GM23338 (cell line): Measurements from ENCODE around the gene CACNA1B. TPM values are rescaled to one million over a fixed set of nuclear protein-coding genes. Genes with fewer than 3 reads are reported as not detected.

Source experiments
- ATAC-seq: fragments of 200-7000 bp; cut with Tn5 transposase; 3 replicates; pipeline ENCODE4 v1.9.1; 2020
- DNase-seq: peaks from one replicate; pipeline ENCODE4 v3.0.0-alpha.2; 2015; ENCODE audit warnings: low spot score
- H2AFZ ChIP-seq: fragments of 200-600 bp; sonication (generic); 2 replicates; pipeline ENCODE4 v1.8.0; 2016; ENCODE audit warnings: antibody characterized with exemption, mild to moderate bottlenecking, moderate library complexity
- H3F3A ChIP-seq: fragments of 200-600 bp; sonication (generic); replicated peaks from 2 replicates; pipeline ENCODE4 v1.8.0; 2017; ENCODE audit warnings: antibody characterized with exemption, mixed run types, low read depth
- H3K27ac ChIP-seq: fragments of 200-600 bp; sonication (generic); 2 replicates; pipeline ENCODE4 v1.6.1; 2016; ENCODE audit warnings: low read depth
- H3K27me3 ChIP-seq: fragments of 200-600 bp; sonication (generic); 2 replicates; pipeline ENCODE4 v1.8.0; 2016; ENCODE audit warnings: mild to moderate bottlenecking, mixed run types, moderate library complexity; ENCODE audit not compliant: insufficient read depth
- H3K36me3 ChIP-seq: fragments of 200-600 bp; sonication (generic); 2 replicates; pipeline ENCODE4 v1.8.0; 2016; ENCODE audit warnings: mild to moderate bottlenecking; ENCODE audit not compliant: insufficient read depth
- H3K4me1 ChIP-seq: fragments of 200-600 bp; sonication (generic); 2 replicates; pipeline ENCODE4 v1.8.0; 2016; ENCODE audit warnings: mild to moderate bottlenecking, moderate library complexity; ENCODE audit not compliant: insufficient read depth
- H3K4me2 ChIP-seq: fragments of 200-600 bp; sonication (generic); 2 replicates; pipeline ENCODE4 v1.7.1; 2017; ENCODE audit warnings: mixed run types
- H3K4me3 ChIP-seq: fragments of 200-600 bp; sonication (generic); 2 replicates; pipeline ENCODE4 v1.6.1; 2016; ENCODE audit warnings: mixed run types
- H3K79me2 ChIP-seq: fragments of 200-600 bp; sonication (generic); replicated peaks from 2 replicates; pipeline ENCODE4 v1.8.0; 2017; ENCODE audit warnings: mild to moderate bottlenecking; ENCODE audit not compliant: insufficient read depth
- H3K9me2 ChIP-seq: fragments of 200-600 bp; sonication (generic); 2 replicates; pipeline ENCODE4 v1.8.0; 2017; ENCODE audit not compliant: insufficient read depth
- H4K20me1 ChIP-seq: fragments of 200-600 bp; sonication (generic); replicated peaks from 2 replicates; pipeline ENCODE4 v1.8.0; 2017; ENCODE audit warnings: mild to moderate bottlenecking; ENCODE audit not compliant: insufficient read depth
- H3K27ac Mint-ChIP-seq: 2 replicates; pipeline ENCODE4 v1.8.0; 2020; ENCODE audit warnings: inconsistent platforms, mild to moderate bottlenecking, moderate library complexity, mixed read lengths
- H3K27me3 Mint-ChIP-seq: 3 replicates; pipeline ENCODE4 v1.8.0; 2022; ENCODE audit warnings: low read depth, mild to moderate bottlenecking, moderate library complexity, mixed read lengths, inconsistent platforms; ENCODE audit not compliant: insufficient read depth, poor library complexity
- H3K36me3 Mint-ChIP-seq: 3 replicates; pipeline ENCODE4 v1.8.0; 2021; ENCODE audit warnings: low read depth, mild to moderate bottlenecking, inconsistent platforms, moderate library complexity, mixed read lengths
- H3K4me1 Mint-ChIP-seq: 3 replicates; pipeline ENCODE4 v1.8.0; 2020; ENCODE audit warnings: mild to moderate bottlenecking, inconsistent platforms, mixed read lengths
- H3K4me3 Mint-ChIP-seq: 3 replicates; pipeline ENCODE4 v1.8.0; 2021; ENCODE audit warnings: moderate library complexity, mild to moderate bottlenecking, inconsistent platforms, mixed read lengths
- H3K9me3 Mint-ChIP-seq: 3 replicates; pipeline ENCODE4 v1.8.0; 2020; ENCODE audit warnings: moderate library complexity, mild to moderate bottlenecking, inconsistent platforms, mixed read lengths
- CREB1 ChIP-seq: fragments of 250-450 bp; sonication (Bioruptor Pico); IDR thresholded peaks from 2 replicates; pipeline ENCODE4 v1.5.0; 2020; ENCODE audit warnings: low read depth, mild to moderate bottlenecking, moderate library complexity
- CTCF ChIP-seq, 2 experiments: fragments of 200-600 bp in 1 of 2; sonication (generic) in 1 of 2; conservative IDR thresholded peaks; 2 replicates each; pipeline versions ENCODE4 v1.5.1 to v1.6.1; 2016 to 2017; ENCODE audit warnings: antibody characterized with exemption in 2 of 2, low read depth in 2 of 2, mild to moderate bottlenecking in 2 of 2, moderate library complexity in 1 of 2
- ETS1 ChIP-seq: IDR thresholded peaks from 2 replicates; pipeline ENCODE4 v1.6.1; 2016; ENCODE audit warnings: antibody characterized with exemption
- EZH2 ChIP-seq: fragments of 200-600 bp; sonication (generic); IDR thresholded peaks from one replicate; pipeline ENCODE4 v1.8.0; 2017; ENCODE audit warnings: antibody characterized with exemption, mild to moderate bottlenecking, low read depth; ENCODE audit not compliant: unreplicated experiment
- EZH2phosphoT487 ChIP-seq: fragments of 200-600 bp; sonication (generic); IDR thresholded peaks from one replicate; pipeline ENCODE4 v1.8.1; 2018; ENCODE audit warnings: antibody characterized with exemption; ENCODE audit not compliant: unreplicated experiment
- JUNB ChIP-seq: IDR thresholded peaks from one replicate; pipeline ENCODE4 v1.6.1; 2016; ENCODE audit warnings: antibody characterized with exemption; ENCODE audit not compliant: unreplicated experiment
- NANOG ChIP-seq: IDR thresholded peaks from 2 replicates; pipeline ENCODE4 v1.6.1; 2016; ENCODE audit warnings: antibody characterized with exemption, borderline replicate concordance
- POLR2AphosphoS5 ChIP-seq: IDR thresholded peaks from 2 replicates; pipeline ENCODE4 v1.6.1; 2016; ENCODE audit warnings: antibody characterized with exemption, low read depth
- REST ChIP-seq: IDR thresholded peaks from one replicate; pipeline ENCODE4 v1.6.1; 2018; ENCODE audit warnings: antibody characterized with exemption; ENCODE audit not compliant: unreplicated experiment
- STAT1 ChIP-seq: IDR thresholded peaks from one replicate; pipeline ENCODE4 v1.6.1; 2016; ENCODE audit warnings: antibody characterized with exemption; ENCODE audit not compliant: unreplicated experiment
- ZNF114 ChIP-seq: fragments of 250-450 bp; sonication (Bioruptor Pico); IDR thresholded peaks from 2 replicates; pipeline ENCODE4 v1.5.0; 2020; ENCODE audit warnings: mild to moderate bottlenecking, moderate library complexity
- ZNF331 ChIP-seq: fragments of 250-450 bp; sonication (Bioruptor Pico); IDR thresholded peaks from 2 replicates; pipeline ENCODE4 v1.5.0; 2020; ENCODE audit warnings: low read depth, mild to moderate bottlenecking, moderate library complexity
- ZNF462 ChIP-seq: fragments of 250-450 bp; sonication (Bioruptor Pico); IDR thresholded peaks from 2 replicates; pipeline ENCODE4 v1.5.0; 2020; ENCODE audit warnings: mild to moderate bottlenecking, moderate library complexity
- polyA plus RNA-seq: library from polyadenylated mRNA; unstranded; fragments of >200 nt; fragmentation: Nextera tagmentation; extraction: Ambion mirVana; gene quantifications from 2 replicates; pipeline ENCODE4 v1.2.1, GENCODE V29; 2016
- total RNA-seq: library from RNA; depleted of rRNA; stranded (reverse); fragments of >200 nt; shearing (Covaris generic); gene quantifications from 2 replicates; pipeline ENCODE4 v1.2.3, GENCODE V29; 2014

The CACNA1B gene
- total and polyA plus RNA-seq, 2 experiments from 2014 or later = 1.1 to 10.4 TPM

- DNase-seq (no peak), ATAC-seq (no peak)
- Histone ChIP-seq H2AFZ (no peak overlapping the region), H3K27ac (no peak overlapping the region), H3K36me3 (no peaks in the 10 kb centered on the region), H3K4me3 (no peak overlapping the region), H3K9me2 (no peaks in the 10 kb centered on the region), H3K79me2 (no peaks in the 10 kb centered on the region), H3F3A (0 out of 2 replicates have a peak, but pooled peaks cover 2% of the 10 kb centered on the region), H3K4me1 (peaks cover 30% of the 10 kb centered on the region), H3K27me3 (no peaks in the 10 kb centered on the region), H3K4me2 (no peak overlapping the region), H4K20me1 (no peaks in the 10 kb centered on the region)
- Mint-ChIP-seq H3K9me3 (no peaks in the 10 kb centered on the region), H3K4me3 (no peak overlapping the region), H3K4me1 (peaks cover 51% of the 10 kb centered on the region), H3K27ac (peak overlapping the region; percentile 81; the same call in 1 of the 2 replicates), H3K36me3 (peaks cover 4% of the 10 kb centered on the region; the same call in 1 of the 3 replicates), H3K27me3 (peaks cover 9% of the 10 kb centered on the region)
- TF ChIP-seq ETS1 (no peak), REST (no peak), EZH2phosphoT487 (no peak), JUNB (no peak), ZNF331 (no peak), CTCF (conservative IDR thresholded peaks at IDR 0.05; ENCODE audit: low read depth in 2 of 2) (no peak), POLR2AphosphoS5 (no peak), NANOG (no peak), STAT1 (no peak), CREB1 (CRISPR knock-in tag) (no peak), EZH2 (no peak), ZNF114 (CRISPR knock-in tag) (no peak), ZNF462 (no peak)
Measured at GRCh38 chr9:138071731-138072130, 194.1 kb downstream of the CACNA1B start.
